WI38 (cell line): ENCODE measurements around the gene MAS1.
A peak's percentile ranks its signal among the peaks of the same experiment; 100 is the strongest.

Experiments
- H3K4me3 ChIP-seq: 2 replicates; pipeline ENCODE4 v1.5.1; 2011; ENCODE audit warnings: low read depth, mild to moderate bottlenecking, control low read depth, low read length
- TF ChIP-seq, protein P1 (sequence below): IDR thresholded peaks from 2 replicates; pipeline ENCODE4 v1.5.1; 2012; ENCODE audit warnings: low read depth, mild to moderate bottlenecking, control low read depth, low read length

The MAS1 gene

DNA sequence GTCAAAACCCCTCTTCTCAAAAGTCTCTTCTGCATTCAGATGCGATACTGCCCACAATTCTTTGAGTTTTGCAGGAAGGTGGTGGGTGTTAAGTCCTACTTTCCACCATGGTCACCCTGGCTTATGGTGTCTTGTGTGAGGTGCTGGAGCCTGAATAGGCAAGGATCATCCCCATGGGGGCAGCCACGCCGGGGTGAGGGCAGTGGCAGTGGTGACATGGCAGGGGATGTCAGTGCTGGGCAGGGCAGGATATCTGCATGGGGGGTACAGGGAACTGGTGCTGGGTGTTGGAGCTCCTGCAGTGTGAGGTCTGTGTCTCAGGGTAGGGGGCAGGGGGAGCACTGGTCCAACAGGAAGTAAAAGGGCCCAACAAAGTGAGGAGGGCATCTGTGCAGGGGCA is 2.3 kb downstream of the MAS1 start:
- TF ChIP-seq, protein P1, sequence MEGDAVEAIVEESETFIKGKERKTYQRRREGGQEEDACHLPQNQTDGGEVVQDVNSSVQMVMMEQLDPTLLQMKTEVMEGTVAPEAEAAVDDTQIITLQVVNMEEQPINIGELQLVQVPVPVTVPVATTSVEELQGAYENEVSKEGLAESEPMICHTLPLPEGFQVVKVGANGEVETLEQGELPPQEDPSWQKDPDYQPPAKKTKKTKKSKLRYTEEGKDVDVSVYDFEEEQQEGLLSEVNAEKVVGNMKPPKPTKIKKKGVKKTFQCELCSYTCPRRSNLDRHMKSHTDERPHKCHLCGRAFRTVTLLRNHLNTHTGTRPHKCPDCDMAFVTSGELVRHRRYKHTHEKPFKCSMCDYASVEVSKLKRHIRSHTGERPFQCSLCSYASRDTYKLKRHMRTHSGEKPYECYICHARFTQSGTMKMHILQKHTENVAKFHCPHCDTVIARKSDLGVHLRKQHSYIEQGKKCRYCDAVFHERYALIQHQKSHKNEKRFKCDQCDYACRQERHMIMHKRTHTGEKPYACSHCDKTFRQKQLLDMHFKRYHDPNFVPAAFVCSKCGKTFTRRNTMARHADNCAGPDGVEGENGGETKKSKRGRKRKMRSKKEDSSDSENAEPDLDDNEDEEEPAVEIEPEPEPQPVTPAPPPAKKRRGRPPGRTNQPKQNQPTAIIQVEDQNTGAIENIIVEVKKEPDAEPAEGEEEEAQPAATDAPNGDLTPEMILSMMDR: no peak
- no peak overlapping the region for H3K4me3 ChIP-seq

DNA sequence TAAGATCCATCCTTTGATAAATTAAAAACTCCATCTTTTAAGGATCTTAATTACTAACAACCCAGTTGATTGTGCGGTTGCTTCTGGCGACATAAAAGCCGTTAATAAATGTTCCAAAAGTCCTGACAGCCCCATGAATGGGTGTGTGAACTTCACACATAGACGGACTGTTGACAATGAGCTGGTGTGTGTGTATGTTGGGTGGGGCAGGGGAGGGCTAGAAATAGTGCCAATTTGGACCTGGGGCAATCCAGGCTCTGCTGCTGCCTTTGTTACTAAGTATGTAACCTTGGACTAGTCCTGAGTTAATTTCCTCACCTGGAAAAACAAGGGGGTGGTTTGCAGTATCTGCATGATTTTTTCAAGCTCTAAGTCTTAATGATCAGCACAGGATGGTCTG is 4.2 kb downstream of the MAS1 start:
- TF ChIP-seq, protein P1: no peak
- H3K4me3 ChIP-seq: no peak overlapping the region

DNA sequence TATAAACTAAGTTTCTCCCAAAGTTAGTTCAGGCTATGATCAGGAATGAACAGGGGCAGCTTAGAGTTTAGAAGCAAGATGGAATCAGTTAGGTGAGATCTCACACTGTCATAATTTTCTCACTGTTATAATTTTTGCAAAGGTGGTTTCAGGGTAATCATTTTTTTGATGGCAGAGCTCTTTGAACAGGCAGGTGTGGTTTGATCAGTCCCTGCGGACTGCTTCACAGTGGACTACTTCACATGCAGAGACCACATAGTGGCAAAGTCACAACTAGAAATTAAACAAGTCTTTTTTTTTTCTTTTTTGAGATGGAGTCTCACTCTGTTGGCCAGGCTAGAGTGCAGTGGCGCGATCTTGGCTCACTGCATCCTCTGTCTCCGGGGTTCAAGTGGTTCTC is 6.8 kb downstream of the MAS1 start:
- TF ChIP-seq, protein P1: no peak
- H3K4me3 ChIP-seq: no peak overlapping the region

DNA sequence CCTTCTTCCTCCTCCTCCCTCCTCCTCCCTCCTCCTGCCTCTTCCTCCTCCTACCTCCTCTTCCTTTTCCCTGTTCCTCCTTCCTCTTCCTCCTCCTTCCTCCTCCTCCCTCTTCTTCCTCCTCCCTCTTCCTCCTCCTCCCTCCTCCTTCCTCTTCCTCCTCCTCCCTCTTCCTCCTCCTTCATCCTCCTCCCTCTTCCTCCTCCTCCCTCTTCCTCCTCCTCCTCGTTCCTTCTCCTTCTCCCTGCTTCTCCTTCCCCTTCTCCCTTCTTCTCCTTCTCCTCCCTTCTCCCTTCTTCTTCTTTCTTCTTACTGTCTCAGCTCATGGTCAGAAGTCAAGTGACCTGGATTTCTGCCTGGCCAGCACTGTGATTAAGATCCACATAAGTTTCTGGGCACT is 7.7 kb downstream of the MAS1 start:
- TF ChIP-seq, protein P1: no peak
- H3K4me3 ChIP-seq: no peak overlapping the region

DNA sequence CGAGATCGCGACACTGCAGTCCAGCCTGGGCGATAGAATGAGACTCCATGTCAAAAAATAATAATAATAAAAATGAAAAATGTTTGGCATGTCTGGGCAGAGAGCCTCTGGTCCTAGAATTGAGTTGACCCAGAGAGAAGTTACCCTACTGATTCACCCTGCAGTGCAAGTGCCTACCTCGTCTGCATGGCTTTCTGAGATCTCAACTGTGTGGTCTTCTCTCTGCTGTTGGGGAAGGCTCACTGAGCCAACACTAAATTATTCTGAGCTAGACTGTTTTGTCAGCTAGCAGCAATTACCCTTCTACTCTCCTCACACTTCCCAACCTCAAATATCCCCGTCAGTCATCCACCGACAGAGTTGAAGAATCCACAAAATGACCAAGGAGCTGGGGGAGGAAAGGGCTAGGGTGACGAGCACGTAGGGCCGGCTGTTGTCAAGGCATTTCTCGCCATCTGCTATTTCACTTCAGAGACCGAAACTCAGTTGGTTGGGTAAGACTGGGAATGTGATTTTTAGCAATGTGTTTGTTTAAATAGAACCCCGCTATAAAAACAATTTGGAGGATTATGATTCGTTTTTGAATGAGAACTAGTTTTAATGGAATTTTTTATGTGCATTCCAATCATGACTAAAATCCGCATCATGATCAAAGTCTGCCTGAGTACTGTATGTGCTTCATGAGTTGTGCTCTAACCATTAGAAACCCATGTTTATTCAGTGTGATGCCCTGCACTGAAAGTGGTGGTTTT is 9.4 kb downstream of the MAS1 start:
- TF ChIP-seq, protein P1: no peak
- H3K4me3 ChIP-seq: peak overlapping the region; percentile 32

DNA sequence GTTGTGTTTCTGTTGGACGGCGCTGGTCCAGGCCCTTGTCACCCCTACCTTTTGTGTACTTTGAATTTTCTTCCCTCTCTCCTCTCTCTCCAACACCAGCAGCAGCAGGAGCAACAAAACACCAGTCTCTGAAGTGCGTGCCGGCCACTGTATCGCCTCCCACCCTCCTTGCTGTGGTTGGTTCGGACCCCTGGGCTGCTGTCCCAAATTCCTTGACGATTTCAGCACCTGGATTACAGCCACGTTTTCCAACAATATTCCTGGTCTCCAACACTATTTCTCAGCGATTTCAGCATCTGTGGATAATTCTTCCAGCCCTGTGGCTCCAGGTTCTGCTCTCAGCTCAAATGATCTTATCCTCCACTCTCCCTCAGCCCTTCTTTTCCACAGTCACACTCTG is 11.8 kb downstream of the MAS1 start:
- no peak overlapping the region for H3K4me3 ChIP-seq
- TF ChIP-seq, protein P1: no peak

DNA sequence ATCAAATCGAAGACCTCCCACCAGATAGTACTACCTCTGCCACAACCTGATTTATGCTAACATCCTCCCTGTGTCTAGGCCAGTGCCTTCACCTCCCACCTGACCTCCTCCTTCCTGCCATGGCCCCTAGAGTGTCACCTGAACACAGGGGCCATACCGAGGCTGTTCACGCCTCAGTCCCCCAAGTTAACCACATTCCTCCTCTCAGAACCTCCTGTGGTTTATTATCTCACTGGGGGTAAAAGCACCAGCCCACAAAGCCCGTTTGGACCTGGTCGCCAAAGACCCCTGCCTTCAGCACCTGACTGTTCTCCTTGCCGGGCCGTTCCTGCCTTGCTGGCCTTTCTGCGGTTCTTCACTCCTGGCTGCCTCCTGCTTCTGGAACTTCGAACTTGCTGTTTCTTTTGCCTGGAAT is 13.7 kb downstream of the MAS1 start:
- no peak overlapping the region for H3K4me3 ChIP-seq
- TF ChIP-seq, protein P1: no peak
